Measurements from ENCODE around the gene SLC39A11. TPM values are rescaled to one million over a fixed set of nuclear protein-coding genes. Genes with fewer than 3 reads are reported as not detected.
"Not testable (repeated sequence)": the region's sequence is repeated elsewhere in the genome, so short reads cannot be mapped to it uniquely, and the experiment has no call there.

The SLC39A11 gene
- total RNA-seq, 4 donors from 2014 or later, result 45.2 to 59.5 (median 49.2) TPM

GRCh38 chr17:72903522-72903921 is 189.0 kb downstream of the SLC39A11 start:
- TF ChIP-seq POLR2A (IDR thresholded peaks at IDR 0.05), result no peak
- TF ChIP-seq EP300 (IDR thresholded peaks at IDR 0.05), result no peak
- no peak for TF ChIP-seq POLR2AphosphoS5 (IDR thresholded peaks at IDR 0.05)
- no peak for TF ChIP-seq CTCF (IDR thresholded peaks at IDR 0.05)
- DNase-seq (ENCODE audit: low spot score in 2 of 2), result no peak
- 82% methylated on average over 4 of the region's 4 CpGs for WGBS
- Histone ChIP-seq H3K27ac (no peak overlapping the region), H3K27me3 (no peaks in the 10 kb centered on the region), H3K4me1 (no peaks in the 10 kb centered on the region), H3K36me3 (peaks cover 2% of the 10 kb centered on the region), H3K4me3 (no peak overlapping the region), H3K9me3 (no peaks in the 10 kb centered on the region)

GRCh38 chr17:72901657-72902056 is 190.8 kb downstream of the SLC39A11 start:
- no peak for DNase-seq (ENCODE audit: low spot score in 2 of 2)
- no peaks in the 10 kb centered on the region for H3K36me3 ChIP-seq
- no peaks in the 10 kb centered on the region for H3K27me3 ChIP-seq
- no peak overlapping the region for H3K27ac ChIP-seq
- 95% methylated on average over 3 of the region's 3 CpGs for WGBS
- H3K4me3 ChIP-seq, result no peak overlapping the region
- H3K9me3 ChIP-seq, result no peaks in the 10 kb centered on the region
- no peaks in the 10 kb centered on the region for H3K4me1 ChIP-seq
- TF ChIP-seq CTCF (IDR thresholded peaks at IDR 0.05) (no peak), POLR2AphosphoS5 (IDR thresholded peaks at IDR 0.05) (no peak), POLR2A (IDR thresholded peaks at IDR 0.05) (no peak), EP300 (IDR thresholded peaks at IDR 0.05) (no peak)

GRCh38 chr17:72901083-72901482 is 191.4 kb downstream of the SLC39A11 start:
- TF ChIP-seq CTCF (IDR thresholded peaks at IDR 0.05) (no peak), POLR2AphosphoS5 (IDR thresholded peaks at IDR 0.05) (no peak), EP300 (IDR thresholded peaks at IDR 0.05) (no peak), POLR2A (IDR thresholded peaks at IDR 0.05) (no peak)
- no peaks in the 10 kb centered on the region for H3K27me3 ChIP-seq
- DNase-seq (ENCODE audit: low spot score in 2 of 2), result no peak
- H3K27ac ChIP-seq, result no peak overlapping the region
- 84% methylated on average over 9 of the region's 9 CpGs for WGBS
- no peaks in the 10 kb centered on the region for H3K4me1 ChIP-seq
- H3K36me3 ChIP-seq, result no peaks in the 10 kb centered on the region
- no peak overlapping the region for H3K4me3 ChIP-seq
- H3K9me3 ChIP-seq, result no peaks in the 10 kb centered on the region

GRCh38 chr17:72900654-72900971 is 191.9 kb downstream of the SLC39A11 start:
- Histone ChIP-seq H3K36me3 (no peaks in the 10 kb centered on the region), H3K4me1 (no peaks in the 10 kb centered on the region), H3K27ac (no peak overlapping the region), H3K27me3 (no peaks in the 10 kb centered on the region), H3K9me3 (no peaks in the 10 kb centered on the region), H3K4me3 (no peak overlapping the region)
- no peak for TF ChIP-seq POLR2AphosphoS5 (IDR thresholded peaks at IDR 0.05)
- TF ChIP-seq CTCF (IDR thresholded peaks at IDR 0.05), result no peak
- no peak for TF ChIP-seq EP300 (IDR thresholded peaks at IDR 0.05)
- TF ChIP-seq POLR2A (IDR thresholded peaks at IDR 0.05), result no peak
- no peak for DNase-seq (ENCODE audit: low spot score in 2 of 2)
- 75% methylated on average over 6 of the region's 6 CpGs for WGBS

- H3K27ac ChIP-seq, result no peak overlapping the region
- H3K36me3 ChIP-seq, result no peaks in the 10 kb centered on the region
- WGBS, result 84% methylated on average over 9 of the region's 9 CpGs
- DNase-seq (ENCODE audit: low spot score in 2 of 2), result no peak
- TF ChIP-seq POLR2AphosphoS5 (IDR thresholded peaks at IDR 0.05) (no peak), CTCF (IDR thresholded peaks at IDR 0.05) (no peak), POLR2A (IDR thresholded peaks at IDR 0.05) (no peak), EP300 (IDR thresholded peaks at IDR 0.05) (no peak)
- H3K9me3 ChIP-seq, result no peaks in the 10 kb centered on the region
- no peaks in the 10 kb centered on the region for H3K4me1 ChIP-seq
- no peaks in the 10 kb centered on the region for H3K27me3 ChIP-seq
- H3K4me3 ChIP-seq, result no peak overlapping the region
Observed at GRCh38 chr17:72898725-72899124, 193.8 kb downstream of the SLC39A11 start.

- H3K27ac ChIP-seq; DNase-seq (ENCODE audit: low spot score in 2 of 2); H3K27me3 ChIP-seq; H3K4me1 ChIP-seq; H3K4me3 ChIP-seq; H3K9me3 ChIP-seq; H3K36me3 ChIP-seq: not testable (repeated sequence)
- 85% methylated on average over 7 of the region's 7 CpGs for WGBS
Observed at GRCh38 chr17:72896288-72896687, 196.2 kb downstream of the SLC39A11 start.
